HepG2 (cell line): ENCODE results near the gene CDK2. TPM values are rescaled to one million over a fixed set of nuclear protein-coding genes. Genes with fewer than 3 reads are reported as not detected.
A peak's percentile ranks its signal among the peaks of the same experiment; 100 is the strongest.

Experiments
- FLYWCH1 ChIP-seq: sonication (generic); formaldehyde crosslinking; IDR thresholded peaks from 2 replicates; pipeline ENCODE4 v1.8.1; 2023; ENCODE audit warnings: mild to moderate bottlenecking, missing genetic modification reagents
- FOXK2 ChIP-seq: fragments of 450-650 bp; IDR thresholded peaks from 2 replicates; pipeline ENCODE4 v1.6.1; 2016
- HMGXB4 ChIP-seq, 2 experiments: sonication (generic) in 1 of 2; formaldehyde crosslinking in 1 of 2; IDR thresholded peaks; 2 replicates each; pipeline versions ENCODE4 v1.4.0 to v1.6.1; 2018 to 2020; ENCODE audit warnings: missing genetic modification reagents in 2 of 2, borderline replicate concordance in 1 of 2, low read depth in 1 of 2, mild to moderate bottlenecking in 1 of 2, missing biosample characterization in 1 of 2
- MYC ChIP-seq: sonication (generic); formaldehyde crosslinking; IDR thresholded peaks from 2 replicates; pipeline ENCODE4 v1.9.0; 2021; ENCODE audit warnings: missing genetic modification reagents, borderline replicate concordance
- SATB2 ChIP-seq: sonication (generic); formaldehyde crosslinking; IDR thresholded peaks from 2 replicates; pipeline ENCODE4 v1.5.0; 2020; ENCODE audit warnings: missing genetic modification reagents
- SMAD1 ChIP-seq: sonication (generic); formaldehyde crosslinking; IDR thresholded peaks from 2 replicates; pipeline ENCODE4 v1.4.0; 2020; ENCODE audit warnings: missing genetic modification reagents, low read depth, mild to moderate bottlenecking, borderline replicate concordance
- TFAP4 ChIP-seq: sonication (generic); IDR thresholded peaks from 2 replicates; pipeline ENCODE4 v1.6.1; 2016; ENCODE audit warnings: low read depth, borderline replicate concordance
- ZNF616 ChIP-seq: sonication (generic); formaldehyde crosslinking; IDR thresholded peaks from 2 replicates; pipeline ENCODE4 v1.5.0; 2020; ENCODE audit warnings: low read depth, mild to moderate bottlenecking, missing genetic modification reagents
- ZNF772 ChIP-seq: sonication (generic); formaldehyde crosslinking; IDR thresholded peaks from 2 replicates; pipeline ENCODE4 v1.5.0; 2020; ENCODE audit warnings: mild to moderate bottlenecking, missing genetic modification reagents
- ZNF83 ChIP-seq: sonication (generic); formaldehyde crosslinking; IDR thresholded peaks from 2 replicates; pipeline ENCODE4 v1.4.0; 2020; ENCODE audit warnings: missing genetic modification reagents, mild to moderate bottlenecking, borderline replicate concordance
- polyA plus RNA-seq, 8 experiments: library from polyadenylated mRNA; depleted of rRNA in 3 of 8; stranded (reverse) in 7 of 8; unstranded in 1 of 8; fragments of >200 nt; fragmentation: Illumina TruSeq in 4 of 8; extraction: Trizol in 4 of 8; gene quantifications; 2 replicates each; pipeline versions ENCODE4 v1.2.1 to v1.2.3, GENCODE V29; 2011 to 2016; ENCODE audit warnings: low read depth in 4 of 8, missing spikeins in 1 of 8, mixed read lengths in 1 of 8; ENCODE audit not compliant: insufficient read depth in 1 of 8
- total RNA-seq, 5 experiments: library from RNA; depleted of rRNA; stranded (reverse); fragments of >200 nt; fragmentation: Illumina TruSeq; extraction: Trizol; gene quantifications; 2 replicates each; pipeline ENCODE4 v1.2.3, GENCODE V29; 2016; ENCODE audit warnings: low read depth in 1 of 5
- TF ChIP-seq, protein P1 (sequence below), 2 experiments: sonication (generic) in 1 of 2; formaldehyde crosslinking in 1 of 2; IDR thresholded peaks; 2 replicates each; pipeline versions ENCODE4 v1.6.1 to v1.9.0; 2014 to 2022; ENCODE audit warnings: antibody characterized with exemption in 1 of 2, borderline replicate concordance in 1 of 2, inconsistent platforms in 1 of 2, low read depth in 1 of 2, missing genetic modification reagents in 1 of 2
- TF ChIP-seq, protein P2 (sequence below): sonication (generic); formaldehyde crosslinking; conservative IDR thresholded peaks from 2 replicates; pipeline ENCODE4 v1.4.0; 2020; ENCODE audit warnings: mild to moderate bottlenecking, missing genetic modification reagents, moderate library complexity
- TF ChIP-seq, protein P3 (sequence below): sonication (generic); formaldehyde crosslinking; IDR thresholded peaks from 2 replicates; pipeline ENCODE4 v1.4.0; 2020; ENCODE audit warnings: missing genetic modification reagents; ENCODE audit errors: not compliant biosample characterization

The CDK2 gene
- total and polyA plus RNA-seq, 2 of the 13 experiments (the other 11 are each of a cell fraction or from before 2014, with no cell fraction given), result 47.5 to 52.6 TPM

DNA sequence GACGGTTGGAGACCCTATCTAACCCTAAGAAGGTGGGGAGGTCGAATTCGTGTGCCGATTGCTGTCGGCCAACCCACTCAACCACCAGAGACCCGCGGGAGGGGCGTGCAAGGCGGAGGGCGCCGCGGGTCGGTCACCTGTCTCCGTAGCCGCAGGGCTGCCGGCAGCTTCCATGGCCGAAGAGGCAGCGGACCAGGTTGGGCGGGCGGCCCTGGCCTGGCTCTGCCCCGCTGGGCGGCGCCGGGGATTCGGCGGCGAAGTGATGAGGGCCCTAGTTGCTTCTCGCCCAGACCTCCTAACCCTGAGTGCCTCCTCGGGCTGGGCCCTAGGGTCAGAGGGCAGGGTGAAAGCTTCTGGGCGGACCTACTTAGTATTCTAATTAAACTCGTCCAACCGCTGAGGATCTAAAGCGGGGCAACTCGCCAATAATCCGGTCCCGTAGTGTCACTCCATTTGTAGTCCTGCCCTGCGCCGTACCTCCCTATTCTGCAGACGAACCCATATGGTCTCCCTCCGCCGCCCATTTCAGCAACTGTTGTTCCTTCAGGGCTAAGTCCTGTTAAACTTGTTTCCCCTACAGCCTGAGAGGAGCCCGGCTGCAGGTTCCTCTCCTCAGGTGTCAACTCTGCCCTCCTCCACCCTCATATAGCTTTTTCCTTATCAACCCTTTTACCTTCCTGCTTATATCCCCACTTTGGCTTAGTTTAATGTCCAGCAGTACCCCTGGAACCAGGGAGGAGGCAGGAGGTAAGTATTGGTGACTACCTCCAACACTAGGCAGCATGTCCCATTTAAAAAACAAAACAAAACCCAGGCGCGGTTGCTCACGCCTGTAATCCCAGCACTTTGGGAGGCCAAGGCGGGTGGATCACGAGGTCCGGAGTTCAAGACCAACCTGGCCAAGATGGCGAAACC lies 38.8 kb upstream of the CDK2 start, which contains the start of gene PYM1 (continued):
- TF ChIP-seq, protein P1, sequence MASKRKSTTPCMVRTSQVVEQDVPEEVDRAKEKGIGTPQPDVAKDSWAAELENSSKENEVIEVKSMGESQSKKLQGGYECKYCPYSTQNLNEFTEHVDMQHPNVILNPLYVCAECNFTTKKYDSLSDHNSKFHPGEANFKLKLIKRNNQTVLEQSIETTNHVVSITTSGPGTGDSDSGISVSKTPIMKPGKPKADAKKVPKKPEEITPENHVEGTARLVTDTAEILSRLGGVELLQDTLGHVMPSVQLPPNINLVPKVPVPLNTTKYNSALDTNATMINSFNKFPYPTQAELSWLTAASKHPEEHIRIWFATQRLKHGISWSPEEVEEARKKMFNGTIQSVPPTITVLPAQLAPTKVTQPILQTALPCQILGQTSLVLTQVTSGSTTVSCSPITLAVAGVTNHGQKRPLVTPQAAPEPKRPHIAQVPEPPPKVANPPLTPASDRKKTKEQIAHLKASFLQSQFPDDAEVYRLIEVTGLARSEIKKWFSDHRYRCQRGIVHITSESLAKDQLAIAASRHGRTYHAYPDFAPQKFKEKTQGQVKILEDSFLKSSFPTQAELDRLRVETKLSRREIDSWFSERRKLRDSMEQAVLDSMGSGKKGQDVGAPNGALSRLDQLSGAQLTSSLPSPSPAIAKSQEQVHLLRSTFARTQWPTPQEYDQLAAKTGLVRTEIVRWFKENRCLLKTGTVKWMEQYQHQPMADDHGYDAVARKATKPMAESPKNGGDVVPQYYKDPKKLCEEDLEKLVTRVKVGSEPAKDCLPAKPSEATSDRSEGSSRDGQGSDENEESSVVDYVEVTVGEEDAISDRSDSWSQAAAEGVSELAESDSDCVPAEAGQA (IDR thresholded peaks at IDR 0.05; ENCODE audit: low read depth), result no peak
- TF ChIP-seq, protein P1 (CRISPR knock-in tag; IDR thresholded peaks at IDR 0.05; ENCODE audit: borderline replicate concordance), result 0 out of 2 replicates have a peak, but pooled peaks have one; percentile 11
- peak; percentile 33; the same call in 1 of the 2 replicates for TF ChIP-seq ZNF616 (CRISPR knock-in tag)
- TF ChIP-seq, protein P2, sequence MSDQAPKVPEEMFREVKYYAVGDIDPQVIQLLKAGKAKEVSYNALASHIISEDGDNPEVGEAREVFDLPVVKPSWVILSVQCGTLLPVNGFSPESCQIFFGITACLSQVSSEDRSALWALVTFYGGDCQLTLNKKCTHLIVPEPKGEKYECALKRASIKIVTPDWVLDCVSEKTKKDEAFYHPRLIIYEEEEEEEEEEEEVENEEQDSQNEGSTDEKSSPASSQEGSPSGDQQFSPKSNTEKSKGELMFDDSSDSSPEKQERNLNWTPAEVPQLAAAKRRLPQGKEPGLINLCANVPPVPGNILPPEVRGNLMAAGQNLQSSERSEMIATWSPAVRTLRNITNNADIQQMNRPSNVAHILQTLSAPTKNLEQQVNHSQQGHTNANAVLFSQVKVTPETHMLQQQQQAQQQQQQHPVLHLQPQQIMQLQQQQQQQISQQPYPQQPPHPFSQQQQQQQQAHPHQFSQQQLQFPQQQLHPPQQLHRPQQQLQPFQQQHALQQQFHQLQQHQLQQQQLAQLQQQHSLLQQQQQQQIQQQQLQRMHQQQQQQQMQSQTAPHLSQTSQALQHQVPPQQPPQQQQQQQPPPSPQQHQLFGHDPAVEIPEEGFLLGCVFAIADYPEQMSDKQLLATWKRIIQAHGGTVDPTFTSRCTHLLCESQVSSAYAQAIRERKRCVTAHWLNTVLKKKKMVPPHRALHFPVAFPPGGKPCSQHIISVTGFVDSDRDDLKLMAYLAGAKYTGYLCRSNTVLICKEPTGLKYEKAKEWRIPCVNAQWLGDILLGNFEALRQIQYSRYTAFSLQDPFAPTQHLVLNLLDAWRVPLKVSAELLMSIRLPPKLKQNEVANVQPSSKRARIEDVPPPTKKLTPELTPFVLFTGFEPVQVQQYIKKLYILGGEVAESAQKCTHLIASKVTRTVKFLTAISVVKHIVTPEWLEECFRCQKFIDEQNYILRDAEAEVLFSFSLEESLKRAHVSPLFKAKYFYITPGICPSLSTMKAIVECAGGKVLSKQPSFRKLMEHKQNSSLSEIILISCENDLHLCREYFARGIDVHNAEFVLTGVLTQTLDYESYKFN (CRISPR knock-in tag), result peak; percentile 52
- no peak for TF ChIP-seq SATB2 (CRISPR knock-in tag)
- no peak for TF ChIP-seq FOXK2
- TF ChIP-seq SMAD1, result no peak
- TF ChIP-seq MYC (CRISPR knock-in tag), result peak; percentile 50; the same call in 1 of the 2 replicates
- peak; percentile 27 to 88; a peak in 2 of 4 replicates for TF ChIP-seq HMGXB4 (CRISPR knock-in tag; IDR thresholded peaks at IDR 0.05; ENCODE audit: borderline replicate concordance in 1 of 2, low read depth in 1 of 2)
- peak; percentile 62 for TF ChIP-seq ZNF772 (CRISPR knock-in tag)
- TF ChIP-seq, protein P3, sequence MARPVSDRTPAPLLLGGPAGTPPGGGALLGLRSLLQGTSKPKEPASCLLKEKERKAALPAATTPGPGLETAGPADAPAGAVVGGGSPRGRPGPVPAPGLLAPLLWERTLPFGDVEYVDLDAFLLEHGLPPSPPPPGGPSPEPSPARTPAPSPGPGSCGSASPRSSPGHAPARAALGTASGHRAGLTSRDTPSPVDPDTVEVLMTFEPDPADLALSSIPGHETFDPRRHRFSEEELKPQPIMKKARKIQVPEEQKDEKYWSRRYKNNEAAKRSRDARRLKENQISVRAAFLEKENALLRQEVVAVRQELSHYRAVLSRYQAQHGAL (CRISPR knock-in tag), result no peak
- peak; percentile 43; the same call in 1 of the 2 replicates for TF ChIP-seq TFAP4
- TF ChIP-seq FLYWCH1 (CRISPR knock-in tag), result 0 out of 2 replicates have a peak, but pooled peaks have one; percentile 62
- TF ChIP-seq ZNF83 (CRISPR knock-in tag), result no peak
